Muscle of back (tissue), 11 donors: ENCODE data around the gene BAZ1B. TPM values are rescaled to one million over a fixed set of nuclear protein-coding genes. Genes with fewer than 3 reads are reported as not detected.
"Not testable (repeated sequence)": the region's sequence is repeated elsewhere in the genome, so short reads cannot be mapped to it uniquely, and the experiment has no call there.

Source experiments
- DNase-seq, 3 donors: peaks; one replicate each; pipeline versions ENCODE4 v3.0.0 to v3.0.0-alpha.2; 2013
- polyA plus RNA-seq, 10 donors: library from polyadenylated mRNA; unstranded; fragments of 120-200 nt; gene quantifications; one replicate each; pipeline ENCODE4 v1.2.1, GENCODE V29; 2013; ENCODE audit not compliant: insufficient read length in 10 of 10

BAZ1B gene
- polyA plus RNA-seq, 10 donors = 46.3 to 60.5 (median 50.3) TPM

- DNase-seq = no peak
Measured at GRCh38 chr7:73539709-73540108, 17.6 kb upstream of the BAZ1B start.

GRCh38 chr7:73538510-73538909 is 16.4 kb upstream of the BAZ1B start:
- not testable (repeated sequence) for DNase-seq

GRCh38 chr7:73537051-73537450 is 15.0 kb upstream of the BAZ1B start:
- no peak for DNase-seq

GRCh38 chr7:73536479-73536878 is 14.4 kb upstream of the BAZ1B start:
- DNase-seq = no peak

- not testable (repeated sequence) for DNase-seq
Measured at GRCh38 chr7:73535918-73536317, 13.8 kb upstream of the BAZ1B start.

GRCh38 chr7:73533742-73534141 is 11.6 kb upstream of the BAZ1B start:
- DNase-seq = no peak

GRCh38 chr7:73532224-73532623 is 10.1 kb upstream of the BAZ1B start:
- no peak for DNase-seq

- no peak for DNase-seq
Measured at GRCh38 chr7:73530800-73531199, 8.7 kb upstream of the BAZ1B start.

- DNase-seq = peak in 1 of 3 donors; percentile 8
Measured at GRCh38 chr7:73526896-73527821, 5.1 kb upstream of the BAZ1B start.

- DNase-seq = not testable (repeated sequence)
Measured at GRCh38 chr7:73526158-73526494, 4.0 kb upstream of the BAZ1B start.

GRCh38 chr7:73521636-73522104 is 423 bp downstream of the BAZ1B start:
- DNase-seq = peak in 1 of 3 donors; percentile 78

GRCh38 chr7:73520673-73521635 is 1.1 kb downstream of the BAZ1B start:
- peak in 1 of 3 donors; percentile 19 for DNase-seq

- DNase-seq = no peak
Measured at GRCh38 chr7:73519867-73520672, 2.0 kb downstream of the BAZ1B start.

- no peak for DNase-seq
Measured at GRCh38 chr7:73518470-73518869, 3.6 kb downstream of the BAZ1B start.

- no peak for DNase-seq
Measured at GRCh38 chr7:73517241-73517995, 4.7 kb downstream of the BAZ1B start.

GRCh38 chr7:73515178-73515577 is 6.9 kb downstream of the BAZ1B start:
- no peak for DNase-seq

- DNase-seq = no peak
Measured at GRCh38 chr7:73512018-73512780, 9.9 kb downstream of the BAZ1B start.

GRCh38 chr7:73509463-73509862 is 12.6 kb downstream of the BAZ1B start:
- no peak for DNase-seq

- no peak for DNase-seq
Measured at GRCh38 chr7:73507556-73507955, 14.5 kb downstream of the BAZ1B start.

- DNase-seq = no peak
Measured at GRCh38 chr7:73504920-73505319, 17.2 kb downstream of the BAZ1B start.
